Right lung (tissue), 5 donors: ENCODE data around the gene MROH8. TPM values are rescaled to one million over a fixed set of nuclear protein-coding genes. Genes with fewer than 3 reads are reported as not detected.
"Not testable (repeated sequence)": the region's sequence is repeated elsewhere in the genome, so short reads cannot be mapped to it uniquely, and the experiment has no call there.

Experiments used
- DNase-seq, 2 donors: peaks; one replicate each; pipeline ENCODE4 v3.0.0-alpha.2; 2013
- polyA plus RNA-seq, 5 donors: library from polyadenylated mRNA; unstranded; fragments of 120-200 nt; gene quantifications; one replicate each; pipeline versions ENCODE4 v1.2.1 to v1.2.3, GENCODE V29; 2013; ENCODE audit warnings: inconsistent platforms in 1 of 5, low replicate concordance in 1 of 5; ENCODE audit not compliant: insufficient read length in 5 of 5, insufficient read depth in 1 of 5

Gene MROH8
- polyA plus RNA-seq, 5 donors = 4.2 to 5.6 (median 4.9) TPM

DNA sequence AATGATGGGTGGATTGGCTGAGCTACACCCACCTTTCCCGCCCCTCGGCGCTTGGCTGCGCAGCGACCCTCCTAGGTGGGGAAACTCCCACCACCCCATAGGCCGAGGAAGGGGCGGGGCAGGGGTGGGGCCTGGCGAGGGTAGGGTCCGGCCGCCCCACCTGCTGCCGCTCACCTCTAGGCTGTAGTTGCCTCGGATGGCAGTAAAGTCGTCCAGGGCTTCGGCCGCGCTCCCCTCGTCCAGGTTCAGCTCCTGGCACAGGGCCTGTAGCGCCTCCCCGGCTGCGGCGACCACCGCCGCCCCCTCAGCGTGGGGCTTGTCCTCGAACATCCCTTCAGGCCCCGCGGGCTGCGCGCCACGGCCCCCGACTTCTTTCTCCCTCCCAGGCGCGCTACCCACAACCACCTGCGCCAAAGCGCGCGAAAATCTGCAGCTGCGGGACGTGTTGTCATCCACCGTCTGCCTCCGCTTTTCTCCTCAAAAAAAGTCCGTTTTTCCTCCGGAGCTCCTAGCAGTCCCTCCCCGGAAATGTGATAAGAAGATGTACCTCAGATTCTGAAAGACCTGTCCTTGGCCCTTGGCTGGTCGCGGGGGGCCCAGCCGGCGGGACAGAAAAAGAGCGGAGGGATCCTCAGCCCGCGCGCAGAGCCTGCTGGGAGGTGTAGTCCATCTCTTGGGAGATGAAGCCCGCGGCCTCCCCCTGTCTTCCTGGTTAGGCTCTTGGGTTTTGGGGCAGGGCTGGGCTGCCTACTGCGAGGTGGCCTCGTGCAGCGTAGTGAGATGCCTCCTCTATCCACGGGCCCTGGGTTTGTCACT, 83.5 kb downstream of the MROH8 start, which contains the start of gene RBL1:
Gene RBL1 (minus strand): TSS at position 399 of the 816 bp plus-strand sequence. CDS start 69 bp downstream, at position 330.
- peak; percentile 89 to 90 for DNase-seq

- peak in 1 of 2 donors; percentile 1 for DNase-seq
Measured at GRCh38 chr20:37095108-37095598, 84.2 kb downstream of the MROH8 start.

DNA sequence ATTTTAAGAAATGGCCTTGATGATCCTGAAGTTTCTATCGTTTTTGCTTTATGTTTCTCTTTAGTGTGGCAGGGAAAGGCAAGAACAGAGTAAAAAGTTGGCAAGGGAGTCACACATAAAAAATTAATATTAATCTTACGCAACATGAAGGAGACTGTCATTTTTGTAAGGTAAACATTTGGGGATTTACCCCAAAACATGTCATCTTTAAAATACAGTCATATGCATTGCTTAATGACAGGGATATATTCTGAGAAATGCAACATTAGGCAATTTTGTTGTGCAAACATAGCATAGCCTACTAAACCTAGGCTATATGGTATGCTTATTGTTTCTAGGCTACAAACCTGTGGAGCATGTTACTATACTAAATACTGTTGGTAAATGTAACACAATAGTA, 88.9 kb downstream of the MROH8 start:
- DNase-seq = no peak

- DNase-seq = no peak
Measured at GRCh38 chr20:37081717-37082289, 97.5 kb downstream of the MROH8 start.

DNA sequence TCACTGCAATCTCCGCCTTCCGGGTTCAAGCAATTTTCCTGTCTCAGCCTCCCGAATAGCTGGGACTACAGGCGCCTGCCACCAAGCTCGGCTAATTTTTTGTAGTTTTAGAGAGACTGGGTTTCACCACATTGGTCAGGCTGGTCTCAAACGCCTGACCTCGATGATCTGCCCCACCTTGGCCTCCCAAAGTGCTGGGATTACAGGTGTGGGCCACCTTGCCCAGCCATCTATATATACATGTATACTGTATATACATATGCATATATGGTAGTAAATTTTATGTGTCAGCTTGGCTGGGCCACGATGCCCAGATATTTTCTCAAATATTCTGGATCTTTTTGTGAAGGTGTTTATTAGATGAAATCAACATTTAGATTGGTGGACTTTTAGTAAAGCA, 102.3 kb downstream of the MROH8 start:
- DNase-seq = no peak

DNA sequence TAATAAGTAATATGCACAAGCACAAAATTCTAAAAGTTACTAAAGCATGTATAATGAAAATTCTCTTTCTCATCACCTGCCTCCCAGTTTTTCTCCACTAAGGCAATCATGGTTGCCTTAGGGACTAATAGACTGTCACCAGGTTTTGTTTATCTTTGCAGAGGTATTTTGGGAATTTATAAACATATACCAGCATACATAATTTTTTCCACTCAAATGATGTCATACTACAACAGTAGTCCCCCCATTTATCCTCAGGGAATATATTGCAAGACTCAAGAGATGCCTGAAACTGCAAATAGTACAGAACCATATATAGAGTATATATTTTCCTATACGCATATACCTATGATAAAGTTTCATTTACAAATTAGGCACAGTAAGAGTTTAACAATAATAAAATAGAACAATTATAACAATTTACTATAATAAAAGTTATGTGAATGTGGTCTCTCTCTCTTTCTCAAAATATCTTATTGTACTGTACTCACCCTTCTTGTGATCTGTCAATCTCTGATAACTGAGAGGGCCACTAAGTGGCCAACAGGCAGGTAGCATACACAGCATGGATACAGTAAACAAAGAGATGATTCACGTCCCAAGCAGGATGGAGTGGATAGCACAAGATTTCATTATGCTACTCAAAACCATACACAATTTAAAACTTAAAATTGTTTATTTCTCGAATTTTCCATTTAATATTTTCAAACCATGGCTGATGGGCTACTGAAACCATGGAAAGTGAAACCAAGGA, 103.2 kb downstream of the MROH8 start:
- DNase-seq = no peak

- DNase-seq = no peak
Measured at GRCh38 chr20:37072293-37073196, 106.8 kb downstream of the MROH8 start.

- no peak for DNase-seq
Measured at GRCh38 chr20:37071481-37071911, 107.9 kb downstream of the MROH8 start.

DNA sequence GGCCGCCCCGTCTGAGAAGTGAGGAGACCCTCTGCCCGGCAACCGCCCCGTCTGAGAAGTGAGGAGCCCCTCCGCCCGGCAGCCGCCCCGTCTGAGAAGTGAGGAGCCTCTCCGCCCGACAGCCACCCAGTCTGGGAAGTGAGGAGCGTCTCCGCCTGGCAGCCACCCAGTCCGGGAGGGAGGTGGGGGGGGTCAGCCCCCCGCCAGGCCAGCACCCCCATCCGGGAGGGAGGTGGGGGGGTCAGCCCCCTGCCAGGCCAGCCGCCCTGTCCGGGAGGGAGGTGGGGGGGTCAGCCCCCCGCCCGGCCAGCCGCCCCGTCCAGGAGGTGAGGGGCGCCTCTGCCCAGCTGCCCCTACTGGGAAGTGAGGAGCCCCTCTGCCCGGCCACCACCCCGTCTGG, 109.8 kb downstream of the MROH8 start:
- DNase-seq = not testable (repeated sequence)

DNA sequence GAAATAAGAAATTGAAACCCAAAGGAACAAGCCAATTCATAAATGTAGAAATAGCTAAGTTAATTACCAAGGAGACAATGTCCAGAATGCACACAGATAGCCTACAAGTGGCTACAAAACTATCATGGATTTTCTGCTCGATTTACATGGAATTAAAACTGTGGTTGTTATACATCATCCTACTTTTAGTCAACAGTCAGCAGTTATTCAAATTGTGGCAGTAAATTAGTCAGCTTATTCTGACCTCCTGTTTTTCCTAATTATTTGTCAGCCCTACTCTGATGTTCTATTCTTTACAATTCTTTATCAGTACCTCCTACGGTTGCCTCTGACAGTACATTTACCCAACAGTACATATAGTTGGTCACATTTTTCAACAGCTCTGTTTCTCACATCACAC, 113.2 kb downstream of the MROH8 start:
- DNase-seq = no peak

DNA sequence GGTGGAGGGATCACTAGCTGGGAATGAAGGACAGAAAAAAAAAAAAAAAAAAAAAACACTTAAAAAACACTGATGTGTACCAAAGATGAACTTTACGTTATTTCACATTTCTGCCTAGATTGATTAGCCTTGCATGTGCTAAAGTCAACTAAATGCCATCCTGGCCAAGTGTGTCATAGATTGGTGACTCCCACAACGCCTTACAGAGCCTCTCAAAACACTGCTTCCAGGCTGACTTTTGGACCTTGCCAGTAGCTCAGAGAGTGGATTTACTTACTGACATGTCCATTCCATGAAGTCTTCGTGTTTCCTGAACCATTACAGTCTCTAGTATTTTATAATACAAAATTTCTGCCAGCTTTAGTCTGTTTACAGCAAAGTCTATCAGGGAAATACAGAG, 124.1 kb downstream of the MROH8 start:
- no peak for DNase-seq

- DNase-seq = no peak
Measured at GRCh38 chr20:37053230-37053950, 126.0 kb downstream of the MROH8 start.

Other genes with a start within 250 kb of the MROH8 start
- 10 to 100 TPM; 28.4 to 38.9 (median 37.6) TPM for gene SAMHD1, start 227.8 kb downstream of the MROH8 start, polyA plus RNA-seq
- 10 to 100 TPM in 4 of 5 donors, 1 to 10 TPM in 1; 7.6 to 16.5 (median 12.3) TPM for gene RBL1, start 83.6 kb downstream of the MROH8 start, polyA plus RNA-seq
- gene RPN2, start 218 bp downstream of the MROH8 start, polyA plus RNA-seq = 100 to 1,000 TPM; 209 to 254 (median 228) TPM
- gene GHRH, start 82.3 kb upstream of the MROH8 start, polyA plus RNA-seq = not detected
- gene MANBAL, start 110.1 kb upstream of the MROH8 start, polyA plus RNA-seq = 10 to 100 TPM; 53.5 to 62.0 (median 56.6) TPM
- 10 to 100 TPM; 57.2 to 89.4 (median 72.2) TPM for gene SRC, start 166.6 kb upstream of the MROH8 start, polyA plus RNA-seq